HFFc6 (cell line): Measurements from ENCODE around the gene HEXA. TPM values are rescaled to one million over a fixed set of nuclear protein-coding genes. Genes with fewer than 3 reads are reported as not detected.
A peak's percentile ranks its signal among the peaks of the same experiment; 100 is the strongest.

ENCODE experiments used
- DNase-seq: peaks from one replicate; pipeline ENCODE4 v3.0.0-alpha.2; 2018
- H3K27ac Mint-ChIP-seq: 2 replicates; pipeline ENCODE4 v1.8.0; 2020; ENCODE audit warnings: mild to moderate bottlenecking, mixed read lengths
- H3K27me3 Mint-ChIP-seq: 2 replicates; pipeline ENCODE4 v1.8.0; 2021; ENCODE audit warnings: mild to moderate bottlenecking, moderate library complexity, mixed read lengths; ENCODE audit not compliant: insufficient read depth
- H3K36me3 Mint-ChIP-seq: 2 replicates; pipeline ENCODE4 v1.8.0; 2021; ENCODE audit warnings: low read depth, mixed read lengths
- H3K4me1 Mint-ChIP-seq: 2 replicates; pipeline ENCODE4 v1.8.0; 2020; ENCODE audit warnings: low read depth, mixed read lengths
- H3K4me3 Mint-ChIP-seq: 2 replicates; pipeline ENCODE4 v1.8.0; 2020; ENCODE audit warnings: mild to moderate bottlenecking, moderate library complexity, mixed read lengths
- H3K9me3 Mint-ChIP-seq: 2 replicates; pipeline ENCODE4 v1.8.0; 2020; ENCODE audit warnings: mild to moderate bottlenecking, mixed read lengths
- total RNA-seq, 6 experiments: library from RNA; stranded (reverse); fragmentation: NEBNext Ultra II Directional; extraction: Animal tissue kit (Norgen Biotek cat#: 25700); gene quantifications; 2 replicates in 1 of 6; 3 replicates in 5 of 6; pipeline ENCODE4 v1.2.3, GENCODE V29; 2021
- TF ChIP-seq, protein P1 (sequence below): fragments of 200-600 bp; sonication (generic); IDR thresholded peaks from 2 replicates; pipeline ENCODE4 v1.5.0; 2021; ENCODE audit warnings: antibody characterized with exemption, mild to moderate bottlenecking

The HEXA gene
- total RNA-seq, 6 experiments from 2014 or later = 83.3 to 98.0 (median 88.3) TPM

DNA sequence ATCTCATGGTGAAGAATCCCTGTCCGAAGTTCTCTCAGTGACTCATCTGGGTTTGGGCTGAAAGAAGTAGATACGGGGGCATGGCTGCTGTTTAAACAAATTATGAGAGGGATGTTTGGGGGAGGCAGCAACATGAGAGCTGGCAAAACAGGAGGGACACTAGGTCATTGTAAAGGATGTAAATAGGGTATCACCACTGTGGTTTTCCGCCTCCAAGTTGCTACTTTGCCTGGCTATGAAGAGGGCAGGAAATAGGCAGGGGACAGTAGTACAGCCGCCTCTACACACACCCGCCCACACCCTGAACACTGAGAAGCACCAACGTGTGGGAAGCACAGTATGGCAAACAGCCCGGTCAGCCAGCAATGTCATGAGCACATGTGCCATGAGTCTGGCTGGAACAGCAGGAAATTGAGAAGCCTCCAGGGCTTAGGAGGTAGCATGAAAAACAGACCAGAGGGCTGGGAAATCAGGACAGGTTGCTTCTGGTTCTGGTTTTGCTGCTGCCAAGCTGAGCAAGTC, 17.1 kb downstream of the HEXA start:
- Mint-ChIP-seq H3K27me3 (no peaks in the 10 kb centered on the region; the same call in 1 of the 2 replicates), H3K27ac (peak overlapping the region; percentile 69), H3K9me3 (no peaks in the 10 kb centered on the region), H3K4me3 (peak overlapping the region; percentile 70), H3K36me3 (no peaks in the 10 kb centered on the region), H3K4me1 (peaks cover 22% of the 10 kb centered on the region)
- DNase-seq = peak; percentile 83
- TF ChIP-seq, protein P1, sequence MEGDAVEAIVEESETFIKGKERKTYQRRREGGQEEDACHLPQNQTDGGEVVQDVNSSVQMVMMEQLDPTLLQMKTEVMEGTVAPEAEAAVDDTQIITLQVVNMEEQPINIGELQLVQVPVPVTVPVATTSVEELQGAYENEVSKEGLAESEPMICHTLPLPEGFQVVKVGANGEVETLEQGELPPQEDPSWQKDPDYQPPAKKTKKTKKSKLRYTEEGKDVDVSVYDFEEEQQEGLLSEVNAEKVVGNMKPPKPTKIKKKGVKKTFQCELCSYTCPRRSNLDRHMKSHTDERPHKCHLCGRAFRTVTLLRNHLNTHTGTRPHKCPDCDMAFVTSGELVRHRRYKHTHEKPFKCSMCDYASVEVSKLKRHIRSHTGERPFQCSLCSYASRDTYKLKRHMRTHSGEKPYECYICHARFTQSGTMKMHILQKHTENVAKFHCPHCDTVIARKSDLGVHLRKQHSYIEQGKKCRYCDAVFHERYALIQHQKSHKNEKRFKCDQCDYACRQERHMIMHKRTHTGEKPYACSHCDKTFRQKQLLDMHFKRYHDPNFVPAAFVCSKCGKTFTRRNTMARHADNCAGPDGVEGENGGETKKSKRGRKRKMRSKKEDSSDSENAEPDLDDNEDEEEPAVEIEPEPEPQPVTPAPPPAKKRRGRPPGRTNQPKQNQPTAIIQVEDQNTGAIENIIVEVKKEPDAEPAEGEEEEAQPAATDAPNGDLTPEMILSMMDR = no peak

DNA sequence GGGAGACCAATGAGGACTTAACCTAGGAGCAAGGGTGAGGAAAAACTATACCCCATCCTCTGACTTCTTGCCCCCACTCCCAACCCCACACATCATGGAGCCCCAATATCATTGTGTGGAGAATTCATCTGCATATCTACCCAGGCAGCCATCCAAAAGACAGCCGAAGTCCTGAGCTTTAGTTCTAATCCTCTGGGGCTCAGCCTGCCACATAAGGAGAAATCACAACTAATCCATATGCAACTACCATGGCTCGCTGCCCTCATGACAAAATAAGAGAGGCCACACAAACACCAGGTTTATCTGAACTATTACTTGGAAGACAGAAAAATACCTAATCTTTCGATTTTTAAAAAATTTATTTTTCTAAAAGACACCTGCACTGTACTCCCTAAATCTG, 17.7 kb downstream of the HEXA start:
- no peak for DNase-seq
- peaks cover 3% of the 10 kb centered on the region; the same call in 1 of the 2 replicates for H3K36me3 Mint-ChIP-seq
- H3K4me3 Mint-ChIP-seq = no peak overlapping the region
- TF ChIP-seq, protein P1 = no peak
- peak overlapping the region; percentile 34; the same call in 1 of the 2 replicates for H3K27ac Mint-ChIP-seq
- peaks cover 28% of the 10 kb centered on the region for H3K4me1 Mint-ChIP-seq
- no peaks in the 10 kb centered on the region; the same call in none of the 2 replicates for H3K27me3 Mint-ChIP-seq
- H3K9me3 Mint-ChIP-seq = no peaks in the 10 kb centered on the region

- Mint-ChIP-seq H3K4me1 (peaks cover 34% of the 10 kb centered on the region), H3K4me3 (no peak overlapping the region), H3K27me3 (no peaks in the 10 kb centered on the region; the same call in none of the 2 replicates), H3K27ac (no peak overlapping the region), H3K9me3 (no peaks in the 10 kb centered on the region), H3K36me3 (peaks cover 15% of the 10 kb centered on the region; the same call in 1 of the 2 replicates)
- TF ChIP-seq, protein P1 = no peak
- DNase-seq = no peak
These were observed 21.3 kb downstream of the HEXA start for GRCh38 chr15:72354496-72354895.

DNA sequence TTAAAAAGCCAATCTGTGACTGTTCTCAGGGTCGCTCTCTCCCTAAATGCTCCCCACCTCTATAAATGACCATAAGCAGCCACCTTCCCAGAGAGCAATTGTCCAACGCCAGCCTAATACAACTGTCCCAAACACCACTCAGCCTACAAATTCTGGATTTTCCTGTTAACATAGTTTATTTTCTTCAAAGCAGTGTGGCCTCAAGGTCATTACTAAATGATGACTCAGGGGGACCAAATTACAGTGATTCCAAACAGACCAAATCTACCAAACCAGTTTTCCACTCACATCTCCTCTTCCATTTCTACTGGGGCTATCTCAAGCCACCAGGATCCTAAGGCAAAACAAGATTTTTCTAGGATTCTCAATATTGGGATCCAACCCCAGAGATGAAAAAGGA, 22.5 kb downstream of the HEXA start:
- TF ChIP-seq, protein P1 = no peak
- peaks cover 27% of the 10 kb centered on the region for H3K36me3 Mint-ChIP-seq
- no peaks in the 10 kb centered on the region; the same call in none of the 2 replicates for H3K27me3 Mint-ChIP-seq
- H3K27ac Mint-ChIP-seq = peak overlapping the region; percentile 34
- H3K9me3 Mint-ChIP-seq = no peaks in the 10 kb centered on the region
- 0 out of 2 replicates have a peak overlapping the region, but pooled peaks have one; percentile 1 for H3K4me3 Mint-ChIP-seq
- peak; percentile 40 for DNase-seq
- H3K4me1 Mint-ChIP-seq = peaks cover 21% of the 10 kb centered on the region

DNA sequence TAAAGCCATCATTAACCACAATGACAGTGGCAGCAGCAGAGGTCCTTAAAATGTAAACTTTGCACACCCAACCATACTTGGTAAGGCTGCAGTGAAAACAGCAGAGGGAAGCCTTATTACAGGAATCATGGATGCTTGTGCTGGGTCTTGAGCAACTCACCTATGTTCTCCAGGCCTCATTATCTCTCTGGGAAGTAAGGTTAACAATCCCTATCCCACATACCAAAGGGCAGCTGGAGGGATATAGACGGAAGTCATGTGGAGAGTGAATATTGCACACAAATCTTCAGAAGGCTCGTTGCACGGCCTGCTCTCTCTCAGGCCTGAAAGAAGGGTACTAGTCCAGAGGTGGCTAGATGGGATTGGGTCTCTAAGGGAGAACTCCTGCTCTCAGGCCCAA, 30.0 kb downstream of the HEXA start:
- Mint-ChIP-seq H3K4me1 (peaks cover 5% of the 10 kb centered on the region; the same call in 1 of the 2 replicates), H3K9me3 (no peaks in the 10 kb centered on the region), H3K27ac (no peak overlapping the region), H3K36me3 (peaks cover 20% of the 10 kb centered on the region), H3K27me3 (no peaks in the 10 kb centered on the region; the same call in 1 of the 2 replicates), H3K4me3 (no peak overlapping the region)
- TF ChIP-seq, protein P1 = no peak
- no peak for DNase-seq
